ENCODE data around the gene DIP2B. TPM values are rescaled to one million over a fixed set of nuclear protein-coding genes. Genes with fewer than 3 reads are reported as not detected.

Gene DIP2B
- total RNA-seq, 1 experiment from 2014 or later, result 30.2 TPM

GRCh38 chr12:50563434-50563787, 58.6 kb downstream of the DIP2B start:
- no peak overlapping the region for H3K27ac ChIP-seq (ENCODE audit: low read length)
- H3K9me3 ChIP-seq (ENCODE audit: control insufficient read depth, insufficient read depth, low read depth, low read length), result no peaks in the 10 kb centered on the region
- no peak overlapping the region for H3K4me3 ChIP-seq (ENCODE audit: low read depth in 2 of 2, low read length in 2 of 2)
- no peaks in the 10 kb centered on the region for H3K27me3 ChIP-seq (ENCODE audit: control insufficient read depth, insufficient read depth, low read length)
- intact Hi-C loops (cut with micrococcal nuclease; ENCODE audit: unreplicated experiment), result no loop called here
- peaks cover 8% of the 10 kb centered on the region for H3K4me1 ChIP-seq (ENCODE audit: control insufficient read depth, insufficient read depth, low read length)
- no TSS peak for BruUV-seq (replicated peaks)
- ChIA-PET CTCF (no interaction called here), POLR2A (interaction anchor here (0.6 to 0.7 kb wide), 2 partner anchors 176 to 907 kb away, joined by 3 to 5 read pairs; no protein-coding TSS in a partner anchor)
- no peak for TF ChIP-seq POLR2AphosphoS5 (IDR thresholded peaks at IDR 0.05; ENCODE audit: low read depth, low read length)
- no peak for TF ChIP-seq CTCF (IDR thresholded peaks at IDR 0.05)
- DNase-seq (ENCODE audit: low read depth, low spot score), result no peak
- in situ Hi-C loops (cut with HindIII; ENCODE audit: low pct_unique_long_range_greater_than_20kb, low sequenced_read_pairs), result no loop called here
- H3K36me3 ChIP-seq (ENCODE audit: control insufficient read depth, insufficient read depth, low read length), result no peaks in the 10 kb centered on the region
- no peak for ATAC-seq

GRCh38 chr12:50564237-50564947, 59.6 kb downstream of the DIP2B start:
- no peak overlapping the region for H3K27ac ChIP-seq (ENCODE audit: low read length)
- no peak for TF ChIP-seq REST (IDR thresholded peaks at IDR 0.05; ENCODE audit: insufficient read depth in 1 of 2, low read depth in 2 of 2, low read length in 1 of 2)
- TF ChIP-seq SIN3A (IDR thresholded peaks at IDR 0.05; ENCODE audit: borderline replicate concordance, insufficient read depth, low read depth, low read length), result no peak
- no peak for TF ChIP-seq CTCF (IDR thresholded peaks at IDR 0.05)
- TF ChIP-seq TCF7L2 (IDR thresholded peaks at IDR 0.05; ENCODE audit: low read depth, low read length), result no peak
- ChIA-PET POLR2A (interaction anchor here (0.6 to 0.7 kb wide), 2 partner anchors 175 to 906 kb away, joined by 3 to 5 read pairs; no protein-coding TSS in a partner anchor), CTCF (interaction anchor here (0.7 kb wide), 1 partner anchor 27 kb away, joined by 4 read pairs; no protein-coding TSS in a partner anchor)
- intact Hi-C loops (cut with micrococcal nuclease; ENCODE audit: unreplicated experiment), result no loop called here
- H3K4me1 ChIP-seq (ENCODE audit: control insufficient read depth, insufficient read depth, low read length), result peaks cover 16% of the 10 kb centered on the region
- no peaks in the 10 kb centered on the region for H3K9me3 ChIP-seq (ENCODE audit: control insufficient read depth, insufficient read depth, low read depth, low read length)
- ATAC-seq (no peak), DNase-seq (ENCODE audit: low read depth, low spot score) (no peak)
- in situ Hi-C loops (cut with HindIII; ENCODE audit: low pct_unique_long_range_greater_than_20kb, low sequenced_read_pairs), result no loop called here
- H3K4me3 ChIP-seq (ENCODE audit: low read depth in 2 of 2, low read length in 2 of 2), result no peak overlapping the region
- BruUV-seq (replicated peaks), result no TSS peak
- no peaks in the 10 kb centered on the region for H3K27me3 ChIP-seq (ENCODE audit: control insufficient read depth, insufficient read depth, low read length)
- H3K36me3 ChIP-seq (ENCODE audit: control insufficient read depth, insufficient read depth, low read length), result no peaks in the 10 kb centered on the region

Measured in Panc1 (cell line).